Measurements from ENCODE around the gene NDUFS6.

- TF ChIP-seq CTCF (IDR thresholded peaks at IDR 0.05; ENCODE audit: insufficient read depth, low read depth, low read length) = no peak
- TF ChIP-seq EZH2 (IDR thresholded peaks at IDR 0.05; ENCODE audit: insufficient read depth, low read length) = no peak
Observed at GRCh38 chr5:1834721-1835429, 33.7 kb downstream of the NDUFS6 start.

All from astrocyte (in vitro differentiated cells and primary cell).